Measurements from ENCODE around the gene BBS9.

BBS9 gene

DNA sequence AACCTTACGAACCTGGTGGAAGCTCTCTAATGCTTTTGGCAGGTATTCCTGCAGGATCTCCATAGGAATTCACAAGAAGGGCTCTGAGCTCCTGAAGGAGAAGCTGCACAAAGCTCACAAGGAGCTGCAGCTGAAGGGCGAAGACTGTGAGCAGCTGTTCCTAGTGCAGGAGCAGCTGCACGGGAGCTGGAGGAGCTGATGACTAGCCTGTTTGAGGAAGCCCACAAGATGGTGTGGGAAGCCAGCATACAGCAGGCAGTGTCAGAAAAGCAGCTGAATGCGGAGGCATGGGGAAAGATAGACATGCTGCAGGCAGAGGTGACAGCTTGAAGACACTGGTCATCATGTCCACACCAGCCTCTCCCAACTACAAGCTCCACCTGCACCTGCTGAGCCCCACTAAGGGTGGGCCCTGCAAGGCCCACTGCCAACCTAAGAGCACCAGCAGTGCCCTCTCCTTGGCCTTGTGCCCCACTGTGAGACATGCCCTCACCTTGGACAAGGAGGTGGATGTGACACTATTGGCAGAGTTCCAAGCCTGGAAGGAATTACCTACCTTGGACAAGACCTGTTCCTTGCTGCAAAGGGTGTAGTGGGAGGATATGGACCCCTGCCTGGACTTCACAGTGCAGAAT, 250.6 kb downstream of the BBS9 start:
- Histone ChIP-seq H2AFZ (ENCODE audit: low read depth, low read length, severe bottlenecking) (no peak overlapping the region), H3K36me3 (ENCODE audit: low read length) (no peaks in the 10 kb centered on the region), H3K9me2 (replicated peaks; ENCODE audit: insufficient read depth, low read length) (no peaks in the 10 kb centered on the region), H3K27ac (ENCODE audit: low read depth, low read length) (no peak overlapping the region), H3K9me3 (ENCODE audit: insufficient read depth, low read length) (no peaks in the 10 kb centered on the region), H3K79me2 (ENCODE audit: insufficient read depth, low read length) (no peaks in the 10 kb centered on the region), H3K9ac (ENCODE audit: low read length) (no peak overlapping the region), H3F3A (ENCODE audit: insufficient read depth) (no peaks in the 10 kb centered on the region), H3K4me2 (ENCODE audit: low read depth, low read length, poor library complexity, severe bottlenecking) (no peak overlapping the region), H4K20me1 (ENCODE audit: low read depth, low read length) (no peaks in the 10 kb centered on the region), H3K27me3 (ENCODE audit: low read length) (no peaks in the 10 kb centered on the region), H3K4me3 (ENCODE audit: insufficient read depth, low read length, poor library complexity, severe bottlenecking) (no peak overlapping the region)
- no peak for TF ChIP-seq EZH2phosphoT487 (conservative IDR thresholded peaks at IDR 0.05; ENCODE audit: low read length)
- TF ChIP-seq, protein P1, sequence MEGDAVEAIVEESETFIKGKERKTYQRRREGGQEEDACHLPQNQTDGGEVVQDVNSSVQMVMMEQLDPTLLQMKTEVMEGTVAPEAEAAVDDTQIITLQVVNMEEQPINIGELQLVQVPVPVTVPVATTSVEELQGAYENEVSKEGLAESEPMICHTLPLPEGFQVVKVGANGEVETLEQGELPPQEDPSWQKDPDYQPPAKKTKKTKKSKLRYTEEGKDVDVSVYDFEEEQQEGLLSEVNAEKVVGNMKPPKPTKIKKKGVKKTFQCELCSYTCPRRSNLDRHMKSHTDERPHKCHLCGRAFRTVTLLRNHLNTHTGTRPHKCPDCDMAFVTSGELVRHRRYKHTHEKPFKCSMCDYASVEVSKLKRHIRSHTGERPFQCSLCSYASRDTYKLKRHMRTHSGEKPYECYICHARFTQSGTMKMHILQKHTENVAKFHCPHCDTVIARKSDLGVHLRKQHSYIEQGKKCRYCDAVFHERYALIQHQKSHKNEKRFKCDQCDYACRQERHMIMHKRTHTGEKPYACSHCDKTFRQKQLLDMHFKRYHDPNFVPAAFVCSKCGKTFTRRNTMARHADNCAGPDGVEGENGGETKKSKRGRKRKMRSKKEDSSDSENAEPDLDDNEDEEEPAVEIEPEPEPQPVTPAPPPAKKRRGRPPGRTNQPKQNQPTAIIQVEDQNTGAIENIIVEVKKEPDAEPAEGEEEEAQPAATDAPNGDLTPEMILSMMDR (IDR thresholded peaks at IDR 0.05; ENCODE audit: insufficient read depth, low read length, poor library complexity, severe bottlenecking): no peak

DNA sequence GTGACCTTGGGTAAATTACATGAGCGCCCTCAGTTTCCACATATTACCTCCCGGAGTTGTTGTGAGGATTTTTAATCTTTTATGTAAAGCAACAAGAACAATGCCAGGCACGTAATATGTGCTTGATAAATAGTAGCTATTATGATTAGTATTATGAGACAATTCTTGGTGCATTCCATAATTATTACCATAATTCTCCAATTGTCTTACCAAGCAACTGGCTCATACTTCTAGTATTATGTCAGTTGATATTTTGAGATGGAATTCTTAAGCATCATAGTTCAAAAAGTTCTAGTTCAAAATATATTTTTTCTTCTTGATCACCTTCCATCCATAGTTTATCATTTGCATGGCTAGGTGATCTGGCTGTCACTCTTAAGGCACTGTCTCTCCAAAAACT, 259.0 kb downstream of the BBS9 start:
- H3K9ac ChIP-seq (ENCODE audit: low read length): no peak overlapping the region
- no peak overlapping the region for H3K4me3 ChIP-seq (ENCODE audit: insufficient read depth, low read length, poor library complexity, severe bottlenecking)
- H3K79me2 ChIP-seq (ENCODE audit: insufficient read depth, low read length): no peaks in the 10 kb centered on the region
- TF ChIP-seq EZH2phosphoT487 (conservative IDR thresholded peaks at IDR 0.05; ENCODE audit: low read length): no peak
- TF ChIP-seq, protein P1 (IDR thresholded peaks at IDR 0.05; ENCODE audit: insufficient read depth, low read length, poor library complexity, severe bottlenecking): no peak
- no peaks in the 10 kb centered on the region for H3F3A ChIP-seq (ENCODE audit: insufficient read depth)
- H3K36me3 ChIP-seq (ENCODE audit: low read length): no peaks in the 10 kb centered on the region
- H3K4me2 ChIP-seq (ENCODE audit: low read depth, low read length, poor library complexity, severe bottlenecking): no peak overlapping the region
- H2AFZ ChIP-seq (ENCODE audit: low read depth, low read length, severe bottlenecking): no peak overlapping the region
- H4K20me1 ChIP-seq (ENCODE audit: low read depth, low read length): no peaks in the 10 kb centered on the region
- no peaks in the 10 kb centered on the region for H3K9me3 ChIP-seq (ENCODE audit: insufficient read depth, low read length)
- no peak overlapping the region for H3K27ac ChIP-seq (ENCODE audit: low read depth, low read length)
- H3K9me2 ChIP-seq (replicated peaks; ENCODE audit: insufficient read depth, low read length): no peaks in the 10 kb centered on the region
- no peaks in the 10 kb centered on the region for H3K27me3 ChIP-seq (ENCODE audit: low read length)

DNA sequence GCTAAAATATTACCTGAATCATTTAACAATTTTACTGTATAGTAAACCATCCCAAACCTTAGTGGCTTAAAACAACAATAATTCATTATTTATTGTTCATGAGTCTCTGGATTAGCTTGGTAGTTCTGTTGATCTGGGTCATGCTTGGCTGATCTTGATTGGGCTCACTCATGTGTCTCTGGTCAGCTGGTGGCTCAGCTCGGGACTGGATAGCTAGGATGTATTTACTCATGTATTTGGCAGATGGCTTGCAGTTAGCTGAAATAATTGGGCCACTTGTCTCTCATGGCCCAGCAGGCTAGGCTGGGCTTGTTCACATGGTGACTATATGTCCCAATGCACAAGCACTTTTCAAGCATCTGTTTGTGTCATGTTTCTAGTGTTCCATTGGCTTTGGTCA, 262.8 kb downstream of the BBS9 start:
- no peaks in the 10 kb centered on the region for H3K79me2 ChIP-seq (ENCODE audit: insufficient read depth, low read length)
- H3F3A ChIP-seq (ENCODE audit: insufficient read depth): no peaks in the 10 kb centered on the region
- H3K36me3 ChIP-seq (ENCODE audit: low read length): no peaks in the 10 kb centered on the region
- no peaks in the 10 kb centered on the region for H3K27me3 ChIP-seq (ENCODE audit: low read length)
- H2AFZ ChIP-seq (ENCODE audit: low read depth, low read length, severe bottlenecking): no peak overlapping the region
- H3K9ac ChIP-seq (ENCODE audit: low read length): no peak overlapping the region
- no peak overlapping the region for H3K27ac ChIP-seq (ENCODE audit: low read depth, low read length)
- H3K9me3 ChIP-seq (ENCODE audit: insufficient read depth, low read length): no peaks in the 10 kb centered on the region
- TF ChIP-seq EZH2phosphoT487 (conservative IDR thresholded peaks at IDR 0.05; ENCODE audit: low read length): no peak
- TF ChIP-seq, protein P1 (IDR thresholded peaks at IDR 0.05; ENCODE audit: insufficient read depth, low read length, poor library complexity, severe bottlenecking): no peak
- no peaks in the 10 kb centered on the region for H4K20me1 ChIP-seq (ENCODE audit: low read depth, low read length)
- H3K9me2 ChIP-seq (replicated peaks; ENCODE audit: insufficient read depth, low read length): no peaks in the 10 kb centered on the region
- no peak overlapping the region for H3K4me3 ChIP-seq (ENCODE audit: insufficient read depth, low read length, poor library complexity, severe bottlenecking)
- no peak overlapping the region for H3K4me2 ChIP-seq (ENCODE audit: low read depth, low read length, poor library complexity, severe bottlenecking)

Data from SU-DHL-6 (cell line).